K562 (cell line): ENCODE measurements around the gene PCDHGB1. TPM values are rescaled to one million over a fixed set of nuclear protein-coding genes. Genes with fewer than 3 reads are reported as not detected.
A peak's percentile ranks its signal among the peaks of the same experiment; 100 is the strongest.
"Not testable (repeated sequence)": the region's sequence is repeated elsewhere in the genome, so short reads cannot be mapped to it uniquely, and the experiment has no call there.

ENCODE experiments used
- ATAC-seq: fragments of 200-7000 bp; cut with Tn5 transposase; 3 replicates; pipeline ENCODE4 v1.9.1; 2020; ENCODE audit warnings: moderate library complexity
- BruUV-seq: library from RNA; stranded (reverse); fragments of 400-500 nt; replicated peaks from 2 replicates; lab custom pipeline; 2021; lab: Mats Ljungman, UMichigan
- CTCF ChIA-PET: fragments of 300-600 bp; formaldehyde crosslinking; extraction: SDS; loops from one replicate; lab custom pipeline; 2021; ENCODE audit warnings: low intra/inter-chr PET ratio; lab: Yijun Ruan, JAX
- POLR2A ChIA-PET: fragments of 300-600, 350-650 bp; sonication (Branson Sonifier 250); formaldehyde crosslinking; extraction: SDS; loops from one replicate; lab custom pipeline; 2021; ENCODE audit warnings: antibody characterized with exemption, inconsistent platforms; lab: Yijun Ruan, JAX
- DNase-seq, 4 experiments: peaks; one replicate each; pipeline versions ENCODE4 v3.0.0 to v3.0.0-alpha.2; 2011 to 2018; ENCODE audit warnings: low spot score in 3 of 4, mixed read lengths in 3 of 4; ENCODE audit errors: extremely low read depth in 1 of 4
- FAIRE-seq: peaks from 2 replicates; lab custom pipeline; 2011; peaks lifted over from hg19 to GRCh38; lab: Jason Lieb, UNC
- H2AFZ ChIP-seq: 2 replicates; pipeline ENCODE4 v1.6.0; 2011; ENCODE audit warnings: low read depth, low read length, control low read depth, inconsistent platforms
- H3K27ac ChIP-seq: fragments of 200-600 bp; 3 replicates; pipeline ENCODE4 v1.8.0; 2011; ENCODE audit warnings: low read depth, mild to moderate bottlenecking, control low read depth, inconsistent platforms, low read length, moderate library complexity, mixed read lengths; ENCODE audit errors: extremely low read depth
- H3K27me3 ChIP-seq, 2 experiments: fragments of 300-600 bp in 1 of 2; 2 replicates in 1 of 2; 3 replicates in 1 of 2; pipeline versions ENCODE4 v1.6.0 to v1.8.0; 2011; ENCODE audit warnings: inconsistent platforms in 2 of 2, low read length in 2 of 2, mild to moderate bottlenecking in 1 of 2, mixed read lengths in 1 of 2, moderate library complexity in 1 of 2; ENCODE audit not compliant: control insufficient read depth in 2 of 2, insufficient read depth in 2 of 2
- H3K36me3 ChIP-seq: fragments of 300-600 bp; 3 replicates; pipeline ENCODE4 v1.8.0; 2011; ENCODE audit warnings: mild to moderate bottlenecking, low read length, inconsistent platforms; ENCODE audit not compliant: control insufficient read depth, insufficient read depth
- H3K4me1 ChIP-seq, 2 experiments: fragments of 200-600 bp in 1 of 2; replicated peaks in 1 of 2; 2 replicates in 1 of 2; 3 replicates in 1 of 2; pipeline versions ENCODE4 v1.5.1 to v1.8.0; 2011; ENCODE audit warnings: inconsistent platforms in 2 of 2, low read length in 2 of 2, mild to moderate bottlenecking in 1 of 2, mixed read lengths in 1 of 2, moderate library complexity in 1 of 2; ENCODE audit not compliant: control insufficient read depth in 2 of 2, insufficient read depth in 2 of 2
- H3K4me2 ChIP-seq: 2 replicates; pipeline ENCODE4 v1.6.1; 2011; ENCODE audit warnings: low read length, control low read depth, inconsistent platforms, mixed read lengths; ENCODE audit not compliant: insufficient read depth
- H3K4me3 ChIP-seq: fragments of 200-600 bp; sonication (generic), shearing (Covaris generic); 2 replicates; pipeline ENCODE4 v1.5.1; 2016; ENCODE audit warnings: control low read depth, inconsistent platforms
- H3K79me2 ChIP-seq: fragments of 200-600 bp; 3 replicates; pipeline ENCODE4 v1.8.0; 2011; ENCODE audit warnings: low read length, inconsistent platforms; ENCODE audit not compliant: control insufficient read depth, insufficient read depth
- H3K9ac ChIP-seq, 2 experiments: 2 replicates each; pipeline versions ENCODE4 v1.6.0 to v1.6.1; 2011; ENCODE audit warnings: low read depth in 2 of 2, low read length in 2 of 2, control low read depth in 1 of 2, inconsistent platforms in 1 of 2, mild to moderate bottlenecking in 1 of 2, mixed read lengths in 1 of 2; ENCODE audit not compliant: insufficient read depth in 1 of 2
- H3K9me1 ChIP-seq: one replicate; pipeline ENCODE4 v1.6.0; 2011; ENCODE audit warnings: inconsistent platforms, mild to moderate bottlenecking, low read length, moderate library complexity; ENCODE audit not compliant: control insufficient read depth, insufficient read depth
- H3K9me3 ChIP-seq: replicated peaks from 2 replicates; pipeline ENCODE4 v1.5.1; 2011; ENCODE audit warnings: low read depth, low read length, inconsistent platforms; ENCODE audit not compliant: control insufficient read depth, insufficient read depth
- H4K20me1 ChIP-seq: replicated peaks from 2 replicates; pipeline ENCODE4 v1.6.1; 2011; ENCODE audit warnings: low read length, inconsistent platforms, mixed read lengths; ENCODE audit not compliant: control insufficient read depth, insufficient read depth
- CTCF ChIP-seq, 3 experiments: IDR thresholded peaks in 2 of 3; conservative IDR thresholded peaks in 1 of 3; 2 replicates each; pipeline ENCODE4 v1.5.1; 2011 to 2012; ENCODE audit warnings: low read length in 3 of 3, mild to moderate bottlenecking in 3 of 3, control low read depth in 2 of 3, improper control_type of control experiment in 1 of 3, inconsistent platforms in 1 of 3, low read depth in 1 of 3, mixed read lengths in 1 of 3, moderate library complexity in 1 of 3; ENCODE audit not compliant: insufficient read depth in 2 of 3
- NRF1 ChIP-seq, 2 experiments: fragments of 450-650 bp; IDR thresholded peaks in 1 of 2; conservative IDR thresholded peaks in 1 of 2; 2 replicates each; pipeline ENCODE4 v1.6.1; 2014; ENCODE audit warnings: mild to moderate bottlenecking in 2 of 2
- RAD21 ChIP-seq, 2 experiments: fragments of 250-450 bp in 1 of 2; fragments of 450-650 bp in 1 of 2; sonication (Bioruptor Pico) in 1 of 2; formaldehyde crosslinking in 1 of 2; IDR thresholded peaks in 1 of 2; conservative IDR thresholded peaks in 1 of 2; 2 replicates each; pipeline versions ENCODE4 v1.4.0 to v1.8.0; 2020 to 2022; ENCODE audit warnings: mild to moderate bottlenecking in 2 of 2, moderate library complexity in 1 of 2
- ZBTB33 ChIP-seq: sonication (generic); formaldehyde crosslinking; IDR thresholded peaks from 2 replicates; pipeline ENCODE4 v1.8.1; 2023; ENCODE audit warnings: mild to moderate bottlenecking, missing genetic modification reagents
- WGBS: fragments of 100-300 bp; shearing (Covaris generic); methylation state at CpG from one replicate; pipeline ENCODE4 v1.1.6; 2016; ENCODE audit warnings: low coverage, mixed read lengths; ENCODE audit not compliant: insufficient coverage; ENCODE audit errors: missing lambda C conversion rate; 5-methylcytosine and 5-hydroxymethylcytosine counted together
- in situ Hi-C: fragments of 300-500 bp; cut with MboI; formaldehyde crosslinking; loops from 4 replicates; pipeline ENCODE4 v1.15.0; 2018; ENCODE audit warnings: inconsistent platforms, mixed read lengths
- intact Hi-C: fragments of 100-400 bp; cut with micrococcal nuclease; formaldehyde crosslinking; loops from 2 replicates; pipeline ENCODE4 v1.14.2; 2022
- polyA plus RNA-seq, 8 experiments: library from polyadenylated mRNA; depleted of rRNA in 4 of 8; stranded (reverse) in 5 of 8; unstranded in 3 of 8; fragments of >200 nt; fragmentation: Nextera tagmentation in 2 of 8; fragmentation: Illumina TruSeq in 1 of 8; extraction: Ambion mirVana in 2 of 8; extraction: Trizol in 1 of 8; gene quantifications; 2 replicates each; pipeline versions ENCODE4 v1.2.1 to v1.2.3, GENCODE V29; 2011 to 2014; ENCODE audit warnings: inconsistent platforms in 1 of 8, missing spikeins in 1 of 8
- total RNA-seq, 7 experiments: library from RNA; depleted of rRNA in 6 of 7; stranded (reverse); fragments of >200 nt in 6 of 7; fragmentation: Illumina TruSeq in 2 of 7; extraction: Trizol in 2 of 7; gene quantifications; 2 replicates each; pipeline versions ENCODE4 v1.2.1 to v1.2.3, GENCODE V29; 2011 to 2021; ENCODE audit warnings: low replicate concordance in 1 of 7

PCDHGB1 gene
- total and polyA plus RNA-seq, 9 of the 15 experiments (the other 6 are each of a cell fraction or from before 2014, with no cell fraction given), result 0.06 to 0.20 (median 0.07) TPM; not detected in 2

- H3K4me2 ChIP-seq, H2AFZ ChIP-seq, POLR2A ChIA-PET: not testable (repeated sequence)
These were observed 37.8 kb downstream of the PCDHGB1 start, which contains the start of gene PCDHGB4 for GRCh38 chr5:141387557-141388311. Gene PCDHGB4, plus strand, starts transcription at chr5:141387698. Its CDS starts 187 bp downstream, at chr5:141387885.

More at GRCh38 chr5:141387557-141388311, 37.8 kb downstream of the PCDHGB1 start, which contains the start of gene PCDHGB4:
- in situ Hi-C loops, H3K9me3 ChIP-seq, H3K36me3 ChIP-seq, H4K20me1 ChIP-seq, CTCF ChIA-PET, intact Hi-C loops, H3K9me1 ChIP-seq, H3K9ac ChIP-seq, H3K4me3 ChIP-seq, H3K27ac ChIP-seq, H3K79me2 ChIP-seq, BruUV-seq: not testable (repeated sequence)
- TF ChIP-seq NRF1 (conservative IDR thresholded peaks at IDR 0.05 in 1 of 2, IDR thresholded peaks at IDR 0.05 in 1 of 2), result peak; percentile 78 to 81
- TF ChIP-seq RAD21 (CRISPR knock-in tag; conservative IDR thresholded peaks at IDR 0.05 in 1 of 2, IDR thresholded peaks at IDR 0.05 in 1 of 2), result peak in 1 of 2 experiments; percentile 31; a peak in 1 of 4 replicates
- TF ChIP-seq CTCF (IDR thresholded peaks at IDR 0.05 in 2 of 3, conservative IDR thresholded peaks at IDR 0.05 in 1 of 3; ENCODE audit: insufficient read depth in 2 of 3, low read depth in 1 of 3, low read length in 3 of 3), result peak; percentile 22 to 47 (median 42); a peak in 2 of 6 replicates
- peak; percentile 39; the same call in 1 of the 2 replicates for TF ChIP-seq ZBTB33 (CRISPR knock-in tag)
- Histone ChIP-seq H3K27me3 (peaks cover 6 to 35% of the 10 kb centered on the region in 2 experiments; a peak in 4 of 5 replicates), H3K4me1 (peaks cover 0 to 12% of the 10 kb centered on the region in 2 experiments; a peak in 2 of 5 replicates)
- DNase-seq (peak in 1 of 4 experiments; percentile 12), FAIRE-seq (peak; percentile 66), ATAC-seq (peak; percentile 81)
- WGBS, result 16% methylated on average over 15 of the region's 40 CpGs
